ENCODE data around the gene RGL3. TPM values are rescaled to one million over a fixed set of nuclear protein-coding genes. Genes with fewer than 3 reads are reported as not detected.
"Not testable (repeated sequence)": the region's sequence is repeated elsewhere in the genome, so short reads cannot be mapped to it uniquely, and the experiment has no call there.

Gene RGL3, protein sequence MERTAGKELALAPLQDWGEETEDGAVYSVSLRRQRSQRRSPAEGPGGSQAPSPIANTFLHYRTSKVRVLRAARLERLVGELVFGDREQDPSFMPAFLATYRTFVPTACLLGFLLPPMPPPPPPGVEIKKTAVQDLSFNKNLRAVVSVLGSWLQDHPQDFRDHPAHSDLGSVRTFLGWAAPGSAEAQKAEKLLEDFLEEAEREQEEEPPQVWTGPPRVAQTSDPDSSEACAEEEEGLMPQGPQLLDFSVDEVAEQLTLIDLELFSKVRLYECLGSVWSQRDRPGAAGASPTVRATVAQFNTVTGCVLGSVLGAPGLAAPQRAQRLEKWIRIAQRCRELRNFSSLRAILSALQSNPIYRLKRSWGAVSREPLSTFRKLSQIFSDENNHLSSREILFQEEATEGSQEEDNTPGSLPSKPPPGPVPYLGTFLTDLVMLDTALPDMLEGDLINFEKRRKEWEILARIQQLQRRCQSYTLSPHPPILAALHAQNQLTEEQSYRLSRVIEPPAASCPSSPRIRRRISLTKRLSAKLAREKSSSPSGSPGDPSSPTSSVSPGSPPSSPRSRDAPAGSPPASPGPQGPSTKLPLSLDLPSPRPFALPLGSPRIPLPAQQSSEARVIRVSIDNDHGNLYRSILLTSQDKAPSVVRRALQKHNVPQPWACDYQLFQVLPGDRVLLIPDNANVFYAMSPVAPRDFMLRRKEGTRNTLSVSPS
- not detected in 2 replicates for total RNA-seq (2014; rRNA removed; shearing (Covaris generic))

DNA sequence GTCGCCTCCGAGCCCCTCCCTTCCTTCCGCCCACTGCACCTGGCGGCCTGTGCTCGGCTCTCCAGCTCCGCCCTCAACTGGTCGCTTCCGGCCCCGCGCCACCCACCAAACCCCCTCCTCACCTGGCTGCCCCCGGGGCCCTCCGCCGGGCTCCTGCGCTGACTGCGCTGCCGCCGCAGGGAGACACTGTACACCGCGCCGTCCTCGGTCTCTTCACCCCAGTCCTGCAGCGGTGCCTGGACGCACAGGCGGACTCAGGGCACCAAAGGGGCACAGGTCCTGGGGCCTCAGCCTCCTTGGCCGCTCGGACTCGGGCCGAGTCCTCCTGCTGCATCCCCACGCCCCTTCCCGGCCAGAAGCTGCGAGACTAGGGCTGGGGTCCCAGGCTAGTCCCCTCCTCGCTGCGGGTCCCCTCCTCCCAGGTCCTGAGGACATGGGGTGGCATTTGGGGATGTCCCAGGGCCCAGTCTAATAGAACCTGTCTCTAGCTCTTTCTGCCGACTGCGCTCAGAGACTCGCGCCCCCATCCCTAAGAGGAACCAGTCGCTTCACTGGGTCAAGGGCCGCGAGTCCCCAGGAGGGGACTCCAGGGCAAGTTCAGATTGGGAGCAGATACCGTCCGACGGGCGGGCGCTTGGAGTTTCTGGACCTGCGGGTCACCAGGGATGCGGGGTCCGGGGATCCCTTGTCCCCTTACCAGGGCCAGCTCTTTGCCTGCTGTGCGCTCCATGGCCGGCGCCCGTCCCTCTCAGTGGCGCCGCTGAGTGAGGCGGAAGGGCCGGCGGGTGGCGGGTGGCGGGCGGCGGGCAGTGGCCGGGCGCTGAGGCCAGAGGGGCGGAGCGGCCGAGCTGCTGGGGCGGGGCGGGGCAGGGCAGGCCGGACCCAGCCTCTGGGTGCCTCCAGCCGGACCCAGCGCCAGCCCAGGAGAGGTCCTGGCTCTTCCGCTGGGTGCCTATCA is at the start of gene RGL3:
Gene RGL3 (minus strand): TSS at position 766 of the 958 bp plus-strand sequence. CDS start 36 bp downstream, at position 730.
- DNase-seq (ENCODE audit: low read depth) = no peak

DNA sequence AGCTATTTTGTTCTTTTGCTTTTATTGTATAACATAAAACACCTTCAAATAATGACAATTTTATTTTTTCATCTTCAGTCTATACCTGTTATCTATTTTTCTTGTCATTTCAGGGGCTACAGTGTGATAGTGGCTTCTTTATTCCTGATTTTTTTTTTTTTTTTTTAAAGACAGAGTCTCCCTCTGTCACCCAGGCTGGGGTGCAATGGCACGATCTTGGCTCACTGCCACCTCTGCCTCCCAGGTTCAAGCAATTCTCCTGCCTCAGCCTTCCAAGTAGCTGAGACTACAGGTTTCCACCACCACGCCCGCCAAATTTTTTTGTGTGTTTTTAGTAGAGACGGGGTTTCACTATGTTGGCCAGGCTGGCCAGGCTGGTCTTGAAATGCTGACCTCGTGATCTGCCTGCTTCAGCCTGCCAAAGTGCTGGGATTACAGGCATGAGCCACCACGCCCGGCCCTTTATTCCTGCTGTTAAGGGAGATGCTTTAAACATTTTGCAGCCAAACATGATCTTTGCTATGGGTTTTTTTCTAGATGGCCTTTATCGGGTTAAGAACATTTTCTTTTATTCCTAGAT is 49.2 kb upstream of the RGL3 start:
- DNase-seq (ENCODE audit: low read depth) = not testable (repeated sequence)

DNA sequence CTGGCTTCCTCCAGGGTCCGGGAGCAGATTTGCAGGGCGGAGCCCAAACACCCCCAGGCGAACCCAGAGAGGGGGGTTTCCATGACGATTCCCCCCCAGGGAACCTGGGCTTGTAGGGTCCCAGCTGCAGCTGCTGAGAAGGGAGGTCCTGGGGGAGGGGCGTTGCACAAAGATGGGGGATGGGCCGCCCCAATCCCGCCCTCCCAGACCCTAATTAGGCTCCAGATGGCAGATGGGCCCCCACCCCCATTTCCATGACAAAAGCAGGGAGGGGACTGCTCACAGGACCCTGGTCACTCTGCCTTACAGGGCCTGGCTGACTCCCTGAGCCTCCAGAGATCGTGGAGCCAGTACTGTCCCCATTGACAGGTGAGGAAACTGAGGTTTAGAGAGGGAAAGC is 46.5 kb upstream of the RGL3 start:
- DNase-seq (ENCODE audit: low read depth) = no peak

DNA sequence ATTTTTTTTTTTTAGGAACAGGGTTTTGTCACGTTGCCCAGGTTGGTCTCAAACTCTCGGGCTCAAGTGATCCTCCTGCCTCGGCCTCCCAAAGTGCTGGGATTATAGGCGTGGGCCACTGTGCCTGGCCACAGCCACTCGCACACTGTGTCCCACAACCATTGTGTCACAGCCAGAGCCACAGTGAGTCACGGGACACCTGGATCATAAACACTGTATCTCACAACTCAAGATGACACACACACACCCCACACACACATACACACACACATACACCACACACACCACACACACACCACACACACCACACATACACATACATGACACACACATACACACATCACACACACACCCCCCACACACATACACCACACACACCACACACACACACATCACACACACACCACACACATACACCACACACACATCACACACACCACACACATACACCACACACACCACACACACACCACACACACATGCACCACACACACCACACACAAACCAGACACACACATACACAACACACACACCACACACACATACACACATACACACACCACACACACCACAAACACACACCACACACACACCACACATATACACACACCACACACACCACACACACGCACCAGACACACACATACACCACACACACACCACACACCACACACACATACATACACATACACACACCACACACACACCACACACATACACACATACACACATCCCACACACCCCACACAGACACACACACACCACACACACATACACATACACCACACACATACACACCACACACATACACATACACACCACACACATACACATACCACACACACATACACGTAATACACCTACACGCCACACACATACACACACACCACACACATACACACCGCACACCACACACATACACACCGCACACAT is 45.5 kb upstream of the RGL3 start:
- no peak for DNase-seq (ENCODE audit: low read depth)

DNA sequence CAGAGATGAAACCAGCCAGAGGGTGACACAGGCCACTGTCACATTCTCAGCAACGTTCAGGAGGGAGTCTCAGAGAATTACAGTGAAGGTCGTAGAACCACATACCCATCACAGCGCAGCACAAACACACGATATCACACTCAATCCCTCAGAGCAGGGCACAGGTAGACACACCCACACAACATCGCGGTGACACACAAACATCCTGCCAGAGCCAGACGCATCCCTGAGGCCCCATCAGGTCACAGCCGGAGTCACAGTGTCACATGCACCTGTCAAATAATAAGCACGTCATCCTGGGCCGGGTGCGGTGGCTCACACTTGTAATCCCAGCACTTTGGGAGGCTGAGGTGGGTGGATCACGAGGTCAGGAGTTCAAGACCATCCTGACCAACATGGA is 44.3 kb upstream of the RGL3 start:
- no peak for DNase-seq (ENCODE audit: low read depth)

DNA sequence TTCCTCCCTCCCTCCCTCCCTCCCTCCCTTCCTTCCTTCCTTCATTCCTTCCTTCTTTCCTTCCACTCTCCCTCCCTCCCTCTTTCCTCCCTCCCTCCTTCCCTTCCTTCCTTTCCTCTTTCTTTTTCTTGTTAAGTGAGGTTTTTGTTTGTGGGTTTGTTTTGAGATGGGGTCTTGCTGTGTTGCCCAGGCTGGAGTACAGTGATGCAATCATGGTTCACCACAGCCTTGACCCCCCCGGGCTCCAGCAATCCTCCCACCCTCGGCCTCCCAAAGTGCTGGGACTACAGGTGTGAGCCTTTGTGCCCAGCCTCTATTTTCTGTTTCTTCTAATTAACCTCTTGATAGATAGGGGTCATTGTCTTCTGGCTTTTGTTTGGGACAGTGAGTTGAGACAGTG is 42.3 kb upstream of the RGL3 start:
- no peak for DNase-seq (ENCODE audit: low read depth)

DNA sequence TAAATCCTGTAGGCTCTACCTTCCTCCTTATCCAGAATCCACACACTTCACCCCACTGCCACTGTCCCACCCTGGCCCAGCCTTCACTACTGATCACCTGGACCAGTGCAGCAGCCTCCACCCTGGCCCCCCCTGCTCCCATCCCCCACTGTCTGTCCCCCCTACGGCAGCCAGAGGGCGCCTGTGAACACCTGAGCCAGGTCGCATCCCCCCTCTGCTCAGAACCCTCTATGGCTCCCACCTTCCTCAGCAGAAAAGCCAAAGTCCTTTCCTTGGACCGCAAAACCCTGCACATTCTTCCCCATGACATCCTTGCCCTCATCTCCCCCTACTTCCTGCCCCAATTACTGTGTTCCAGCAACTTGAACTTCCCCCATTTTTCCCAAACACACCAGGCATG is 41.1 kb upstream of the RGL3 start:
- DNase-seq (ENCODE audit: low read depth) = no peak

DNA sequence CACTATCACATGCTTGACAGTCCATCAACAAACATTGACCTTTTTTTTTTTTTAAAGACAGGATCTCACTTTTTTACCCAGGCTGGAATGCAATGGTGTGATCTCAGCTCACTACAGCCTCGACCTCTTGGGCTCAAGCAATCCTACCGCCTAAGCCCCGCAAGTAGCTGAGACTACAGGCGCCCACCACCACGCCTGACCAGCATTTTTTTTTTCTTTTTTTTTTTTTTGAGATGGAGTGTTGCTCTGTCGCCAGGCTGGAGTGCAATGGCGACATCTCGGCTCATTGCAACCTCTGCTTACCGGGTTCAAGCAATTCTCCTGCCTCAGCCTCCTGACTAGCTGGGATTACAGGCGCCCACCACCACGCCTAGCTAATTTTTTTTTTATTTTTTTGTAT is 39.8 kb upstream of the RGL3 start:
- not testable (repeated sequence) for DNase-seq (ENCODE audit: low read depth)

DNA sequence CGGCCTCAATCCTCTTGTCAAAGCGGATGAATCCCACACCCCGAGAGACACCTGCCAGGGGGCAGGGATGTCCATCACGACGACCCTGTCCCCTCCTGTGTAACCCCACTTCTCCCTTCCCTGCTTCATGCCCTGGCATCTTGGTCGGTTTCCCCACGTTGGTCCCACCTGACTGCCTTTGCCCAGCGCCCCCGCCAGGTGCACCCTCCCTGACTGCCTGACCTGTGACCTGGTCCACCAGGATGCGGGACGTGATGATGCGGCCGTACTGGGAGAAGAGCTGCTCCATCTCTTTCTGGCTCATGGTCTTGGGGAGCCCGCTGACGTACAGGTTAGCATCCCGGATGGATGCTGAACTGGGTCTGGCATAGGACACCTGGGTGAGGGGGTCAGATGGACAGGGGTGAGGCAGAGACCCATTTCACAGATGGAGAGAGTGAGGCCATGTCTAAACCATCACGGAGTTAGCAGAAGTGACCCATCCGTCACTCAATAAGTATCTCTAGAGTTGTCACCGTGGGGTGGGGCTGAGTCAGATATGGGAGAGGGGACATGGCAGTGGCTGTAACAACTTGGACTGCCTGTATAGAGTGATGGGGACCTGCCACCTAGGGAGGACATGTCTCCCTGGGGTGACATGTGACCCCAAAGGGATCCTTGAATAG is 39.3 kb upstream of the RGL3 start:
- no peak for DNase-seq (ENCODE audit: low read depth)

DNA sequence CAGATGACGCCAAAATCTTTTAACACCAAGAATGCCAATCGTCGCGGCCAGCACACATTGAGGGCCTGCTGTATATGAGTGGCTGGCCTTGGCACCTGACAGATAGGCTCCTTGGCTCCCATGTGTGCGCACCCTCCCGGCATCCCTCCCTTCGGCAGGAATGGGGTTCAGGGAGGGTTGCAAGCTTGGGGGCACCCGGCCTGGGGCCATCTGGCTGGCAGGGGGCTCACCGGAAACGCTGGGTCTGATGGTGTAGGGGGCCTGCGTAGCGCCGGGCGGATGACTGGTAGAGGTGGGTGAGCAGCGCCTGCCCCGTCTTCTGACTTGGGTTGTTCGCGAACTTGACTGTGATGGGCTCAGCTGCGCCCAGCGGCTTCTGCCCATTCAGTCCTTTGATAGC is 38.7 kb upstream of the RGL3 start:
- no peak for DNase-seq (ENCODE audit: low read depth)

DNA sequence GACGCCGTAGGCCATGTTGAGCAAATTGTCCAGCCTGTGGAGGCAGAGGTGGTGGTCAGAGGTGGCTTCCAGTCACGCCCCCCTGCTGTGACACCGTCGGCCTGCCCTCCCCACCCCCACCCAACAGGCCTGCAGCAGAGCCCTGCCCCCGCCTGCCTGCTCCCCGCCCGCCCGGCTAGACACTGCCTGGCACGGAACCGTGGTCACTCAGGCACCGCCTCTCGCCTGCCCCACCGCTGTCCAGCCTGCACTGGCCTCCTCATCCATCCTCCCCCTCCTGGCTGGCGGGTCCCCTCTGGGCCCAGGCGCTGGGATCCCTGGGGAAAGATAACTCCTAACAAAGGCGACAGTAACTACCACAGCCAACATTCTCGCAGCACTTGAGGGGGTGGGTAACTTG is 38.0 kb upstream of the RGL3 start:
- DNase-seq (ENCODE audit: low read depth) = no peak

DNA sequence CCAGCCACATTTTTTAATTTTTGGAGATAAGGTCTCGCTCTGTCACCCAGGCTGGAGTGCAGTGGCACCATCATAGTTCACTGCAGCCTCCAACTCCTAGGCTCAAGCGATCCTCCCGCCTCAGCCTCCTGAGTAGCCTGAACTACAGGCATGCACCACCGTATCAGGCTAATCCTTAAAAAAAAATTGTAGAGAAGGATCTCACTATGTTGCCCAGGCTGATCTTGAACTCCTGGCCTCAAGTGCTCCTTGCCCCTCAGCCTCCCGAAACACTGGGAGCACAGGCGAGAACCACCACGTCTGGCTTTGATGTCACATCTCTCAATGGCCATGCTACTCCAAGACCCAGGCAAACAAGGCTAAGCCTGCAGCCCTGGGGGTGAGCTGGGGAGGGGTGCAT is 37.5 kb upstream of the RGL3 start:
- no peak for DNase-seq (ENCODE audit: low read depth)

DNA sequence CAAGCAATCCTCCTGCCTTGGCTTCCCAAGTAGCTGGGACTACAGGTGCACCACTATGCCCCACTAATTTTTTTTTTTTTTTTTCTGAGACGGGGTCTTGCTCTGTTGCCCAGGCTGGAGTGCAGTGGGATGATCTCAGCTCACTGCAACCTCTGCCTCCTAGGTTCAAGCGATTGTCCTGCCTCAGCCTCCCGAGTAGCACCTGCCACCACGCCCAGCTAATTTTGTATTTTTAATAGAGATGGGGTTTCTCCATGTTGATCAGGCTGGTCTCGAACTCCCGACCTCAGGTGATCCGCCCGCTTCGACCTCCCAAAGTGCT is 36.1 kb upstream of the RGL3 start:
- not testable (repeated sequence) for DNase-seq (ENCODE audit: low read depth)

DNA sequence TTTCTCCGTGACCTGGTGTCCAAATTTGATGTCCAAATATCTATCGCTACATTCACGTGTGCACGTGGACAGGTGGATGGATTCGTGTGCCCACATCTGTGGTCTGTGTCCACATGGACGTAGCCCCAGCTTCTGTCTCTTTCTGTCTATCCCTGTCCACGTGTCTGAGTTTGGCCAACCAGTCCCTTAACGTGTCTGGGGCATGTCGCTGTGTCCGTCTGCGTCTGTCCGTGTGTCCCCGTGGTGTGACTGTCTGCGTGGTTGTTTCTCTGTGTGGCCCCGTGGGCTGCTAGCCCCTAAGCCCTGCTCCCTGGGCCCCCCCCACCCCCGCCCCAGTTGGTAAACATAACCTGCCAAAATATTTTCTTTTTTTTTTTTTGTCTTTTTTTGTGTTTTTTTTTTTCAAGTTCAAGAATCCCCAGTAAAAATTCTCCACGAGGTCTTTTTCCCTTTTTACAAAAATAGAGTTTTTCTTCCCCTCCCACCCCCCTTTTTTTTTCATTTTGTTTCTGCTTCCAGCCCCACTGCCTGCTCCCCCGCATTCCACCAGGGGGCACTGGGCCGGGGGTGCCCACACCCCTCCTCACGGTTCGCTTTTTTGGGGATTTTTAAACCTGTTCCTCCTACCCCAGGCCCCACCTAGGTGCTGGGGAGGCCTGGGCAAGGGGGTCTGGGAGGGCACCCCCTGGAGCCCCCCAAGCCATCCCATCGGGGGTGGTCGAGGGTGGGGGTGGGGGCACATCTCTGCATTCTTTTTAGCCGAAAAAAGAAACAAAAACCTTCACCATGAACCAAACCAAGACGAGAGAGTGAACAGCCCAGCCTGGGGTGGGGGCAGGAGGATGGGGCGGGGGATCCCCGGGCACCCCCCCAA is 34.6 kb upstream of the RGL3 start:
- DNase-seq (ENCODE audit: low read depth) = no peak

DNA sequence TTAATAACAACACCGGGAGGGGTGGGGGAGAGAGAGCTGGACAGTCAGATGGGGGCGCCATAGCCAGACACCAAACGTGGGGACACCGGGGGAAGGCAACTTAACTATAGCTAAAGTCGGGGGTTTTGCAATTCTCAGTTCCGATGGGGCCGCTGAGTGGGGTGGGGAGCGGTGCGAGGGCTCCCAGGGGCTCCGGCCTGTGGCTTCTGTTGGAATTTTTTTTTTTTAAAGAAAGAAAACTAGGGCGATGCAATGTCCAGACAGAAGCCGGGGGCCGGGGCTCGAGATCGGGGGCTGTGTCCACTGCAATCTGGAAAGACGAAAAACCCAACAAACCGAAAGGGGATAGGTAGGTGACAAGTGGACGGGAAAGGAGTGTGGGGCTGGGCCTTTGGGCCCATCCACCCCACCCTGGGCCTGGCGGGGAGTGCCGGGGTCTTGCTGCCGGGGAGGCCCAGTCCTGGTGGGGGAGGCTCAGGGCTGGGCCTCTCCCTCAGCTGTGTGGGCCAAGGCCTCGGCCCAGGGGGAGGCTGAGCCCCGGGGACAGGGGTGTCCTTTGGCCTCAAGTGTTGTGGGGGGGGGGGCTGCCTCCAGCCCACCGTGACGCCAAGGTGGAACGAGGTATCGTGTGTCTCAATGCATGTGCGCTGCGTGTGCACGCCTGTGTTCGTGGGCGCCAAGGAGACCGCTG is 33.7 kb upstream of the RGL3 start:
- DNase-seq (ENCODE audit: low read depth) = no peak

DNA sequence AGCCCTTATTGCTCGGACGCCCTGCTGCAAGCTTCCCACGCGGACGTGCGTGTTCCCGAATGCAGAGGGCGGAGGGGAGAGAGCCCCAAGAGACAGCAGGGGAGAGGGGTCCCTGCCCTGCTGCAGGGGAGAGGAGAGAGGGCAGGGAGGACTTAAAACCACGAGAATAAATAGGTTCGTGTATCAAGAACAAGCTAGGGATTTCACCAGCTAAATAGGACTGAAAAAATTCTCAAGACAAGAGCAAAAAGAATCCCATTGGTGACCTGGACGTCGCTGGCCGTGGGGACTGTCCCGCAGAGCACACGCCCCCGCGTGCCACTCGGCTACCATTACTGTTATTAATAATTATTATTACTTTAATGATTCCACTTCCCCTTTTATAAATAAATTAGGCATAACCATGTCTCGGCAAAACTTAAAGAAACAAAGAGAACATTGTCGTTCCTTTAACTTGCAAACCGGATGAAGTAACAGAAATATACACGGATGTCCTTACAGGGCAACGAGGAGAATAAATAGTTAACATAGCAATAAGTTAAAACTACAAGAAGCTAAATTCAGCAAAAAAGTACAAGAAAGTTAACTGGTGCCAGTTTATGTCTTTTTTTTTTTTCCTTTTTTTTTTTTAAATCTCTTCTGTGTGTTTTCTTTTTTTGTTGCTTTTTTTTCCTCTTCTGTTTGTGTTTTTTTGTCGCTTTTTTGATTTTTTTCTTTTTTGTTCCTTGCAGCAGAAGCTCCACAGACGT is 32.9 kb upstream of the RGL3 start:
- no peak for DNase-seq (ENCODE audit: low read depth)

DNA sequence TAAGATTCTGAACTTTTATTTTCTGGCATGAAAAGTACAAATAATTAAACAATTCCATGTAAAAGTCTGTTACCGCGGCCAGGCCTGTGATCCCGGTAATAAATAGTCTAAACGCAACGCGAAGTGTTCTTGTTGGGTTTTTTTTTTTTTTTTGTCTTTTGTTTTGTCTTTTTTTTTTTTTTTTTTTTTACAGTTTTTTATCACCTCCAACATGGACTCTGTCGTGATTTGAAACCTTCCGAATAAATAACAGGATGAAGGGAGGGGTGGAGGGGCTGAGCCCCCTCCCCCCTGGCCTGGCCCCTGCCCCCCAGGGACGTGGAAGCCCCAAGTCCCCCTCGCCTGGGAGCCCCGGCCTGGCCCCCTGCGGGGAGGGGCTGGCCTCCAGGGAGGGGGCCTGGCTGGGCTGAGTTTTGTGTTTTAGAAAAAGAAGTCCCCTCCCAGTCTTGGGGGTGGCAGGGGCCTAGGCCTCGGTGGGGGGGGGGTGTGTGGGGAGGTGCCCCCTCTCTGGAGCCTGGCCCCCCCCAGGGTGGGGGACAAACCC is 32.3 kb upstream of the RGL3 start:
- no peak for DNase-seq (ENCODE audit: low read depth)

All from Daoy (cell line).